Measurements from ENCODE around the gene ZFPM1.

- TF ChIP-seq ZNF274 (IDR thresholded peaks at IDR 0.05; ENCODE audit: low read depth, low read length) (no peak), YY1 (IDR thresholded peaks at IDR 0.05; ENCODE audit: insufficient read depth, insufficient read length) (no peak), SUZ12 (IDR thresholded peaks at IDR 0.05; ENCODE audit: extremely low read depth, insufficient read depth, insufficient read length) (no peak)
Observed at GRCh38 chr16:88418869-88419268, 34.2 kb upstream of the ZFPM1 start.
